NCI-H1417 treated with DMSO at 0.1 percent for 48 hours (cell line): ENCODE measurements around the gene TSPAN9.

Source experiments
- DNase-seq: peaks from one replicate; lab custom pipeline; 2025; lab: John Stamatoyannopoulos, UW

Gene TSPAN9

GRCh38 chr12:3316776-3317480 lies 239.7 kb downstream of the TSPAN9 start:
- DNase-seq, result no peak

DNA sequence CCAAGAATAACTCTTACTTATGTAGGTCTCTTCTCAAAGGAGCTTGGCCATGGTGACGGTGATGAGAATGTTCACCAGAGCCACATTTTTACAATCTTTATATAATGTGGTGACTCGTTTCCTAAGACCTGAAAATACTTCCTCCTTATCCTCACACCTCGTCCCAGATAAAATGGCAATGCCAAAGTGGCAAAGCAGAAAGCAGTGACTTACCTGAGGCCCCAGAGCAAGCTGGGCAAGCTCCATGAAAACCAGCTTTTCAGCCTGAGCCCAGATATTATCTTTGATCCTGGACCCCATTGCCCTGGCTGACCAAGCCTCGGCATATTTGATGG lies 240.3 kb downstream of the TSPAN9 start:
- DNase-seq, result no peak

DNA sequence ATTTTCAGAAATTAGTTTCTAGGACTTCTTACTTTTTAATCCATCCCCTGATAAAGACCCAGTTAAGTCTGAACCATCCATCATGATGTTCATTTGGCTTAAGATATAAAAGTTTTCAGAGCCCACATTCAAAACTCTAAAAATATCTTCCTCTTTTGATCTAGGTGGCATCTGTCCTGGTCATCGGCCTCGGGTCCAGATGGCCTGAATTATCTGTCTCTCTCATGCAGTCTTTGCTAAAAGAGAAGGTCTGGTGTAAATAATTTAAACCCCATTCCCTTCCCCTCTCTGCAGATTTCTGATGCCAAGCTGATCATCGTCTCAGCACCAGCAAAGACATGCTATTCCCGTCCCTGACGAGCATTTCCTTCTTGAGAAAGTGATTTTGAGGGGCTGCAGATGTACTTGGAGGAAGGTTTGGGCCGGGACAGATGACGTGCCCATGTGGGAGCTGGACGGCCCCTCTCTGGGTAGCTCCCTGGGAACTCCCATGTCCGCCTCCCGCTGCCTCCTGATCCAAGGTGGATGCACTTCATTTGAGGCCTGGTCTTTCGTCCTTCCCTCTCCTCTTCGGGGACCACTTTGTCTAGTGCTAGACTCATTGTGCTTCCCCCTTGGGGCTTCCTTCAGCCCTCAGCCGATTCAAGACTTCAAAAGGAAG lies 240.8 kb downstream of the TSPAN9 start:
- DNase-seq, result no peak

DNA sequence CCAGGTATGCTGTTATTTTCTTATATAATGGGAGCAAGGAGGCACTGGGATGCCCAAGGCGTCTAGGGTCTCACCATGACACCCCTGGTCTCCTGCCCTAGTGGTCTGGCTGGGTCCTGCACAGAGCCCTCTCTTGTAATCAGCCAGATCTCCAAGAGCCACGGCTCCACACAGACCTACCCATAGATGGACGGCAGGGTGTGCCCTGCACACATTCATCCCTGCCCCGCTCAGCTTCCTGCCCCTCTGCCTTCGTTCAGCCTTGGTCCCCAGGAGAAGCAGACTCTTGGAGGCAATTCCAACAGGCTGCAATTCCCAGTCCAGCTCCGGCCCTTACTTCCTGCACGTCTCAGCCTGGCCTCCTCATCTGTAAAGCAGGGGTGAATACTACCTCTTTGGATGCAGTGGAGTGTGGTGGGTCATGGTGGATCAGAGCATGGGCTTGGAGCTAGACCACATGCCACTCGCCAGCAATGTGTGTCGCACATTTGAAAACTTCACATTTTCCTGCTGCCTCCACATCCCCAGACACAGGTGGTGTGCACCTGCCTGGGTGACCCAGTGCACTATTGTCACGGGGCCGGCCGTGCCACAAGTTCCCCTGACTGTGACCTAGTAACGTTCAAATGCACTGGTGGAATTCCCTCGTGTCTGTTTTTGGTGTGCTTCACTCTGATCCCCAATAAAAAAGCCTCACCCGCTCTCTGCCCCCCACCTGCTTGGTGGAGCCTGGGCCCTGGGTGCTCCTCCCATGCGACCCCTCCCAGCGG lies 242.7 kb downstream of the TSPAN9 start:
- no peak for DNase-seq

- DNase-seq, result no peak
These were observed 243.8 kb downstream of the TSPAN9 start for GRCh38 chr12:3320881-3321509.

GRCh38 chr12:3321881-3322280 lies 244.7 kb downstream of the TSPAN9 start:
- no peak for DNase-seq

DNA sequence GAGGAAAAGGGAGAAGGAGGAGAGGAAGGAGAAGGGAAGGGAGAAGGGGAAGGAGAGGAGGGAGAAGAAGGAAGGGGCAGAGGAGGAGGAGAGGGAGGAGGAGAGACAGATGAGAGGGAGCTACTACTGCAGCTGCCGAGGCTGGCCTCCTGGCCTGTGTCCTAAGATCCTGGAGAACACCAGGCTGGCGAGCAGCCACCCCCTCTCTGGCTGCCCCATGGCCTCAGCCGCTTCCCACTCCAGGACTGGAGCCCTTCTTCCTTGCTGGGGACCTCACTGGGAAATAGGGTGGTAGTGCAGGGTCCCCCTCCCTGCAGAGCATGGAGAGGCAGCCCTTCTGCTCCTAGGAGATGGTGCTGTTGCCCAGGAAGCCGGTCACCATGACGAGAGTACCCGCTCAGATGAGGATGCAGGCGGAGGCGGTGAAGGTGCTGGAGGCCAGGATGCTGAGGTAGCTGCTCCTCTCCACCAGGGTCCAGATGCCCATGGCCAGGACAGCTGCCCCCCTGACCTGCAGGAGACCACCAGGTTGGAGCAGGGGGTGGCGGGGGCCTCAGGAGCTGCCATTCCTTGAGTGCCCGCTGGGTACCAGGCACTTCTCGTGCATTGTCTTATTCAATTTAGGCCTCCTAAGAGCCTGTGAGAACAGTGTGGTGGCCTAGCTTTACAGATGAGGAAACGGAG lies 246.0 kb downstream of the TSPAN9 start:
- no peak for DNase-seq

GRCh38 chr12:3325736-3326135 lies 248.6 kb downstream of the TSPAN9 start:
- no peak for DNase-seq

DNA sequence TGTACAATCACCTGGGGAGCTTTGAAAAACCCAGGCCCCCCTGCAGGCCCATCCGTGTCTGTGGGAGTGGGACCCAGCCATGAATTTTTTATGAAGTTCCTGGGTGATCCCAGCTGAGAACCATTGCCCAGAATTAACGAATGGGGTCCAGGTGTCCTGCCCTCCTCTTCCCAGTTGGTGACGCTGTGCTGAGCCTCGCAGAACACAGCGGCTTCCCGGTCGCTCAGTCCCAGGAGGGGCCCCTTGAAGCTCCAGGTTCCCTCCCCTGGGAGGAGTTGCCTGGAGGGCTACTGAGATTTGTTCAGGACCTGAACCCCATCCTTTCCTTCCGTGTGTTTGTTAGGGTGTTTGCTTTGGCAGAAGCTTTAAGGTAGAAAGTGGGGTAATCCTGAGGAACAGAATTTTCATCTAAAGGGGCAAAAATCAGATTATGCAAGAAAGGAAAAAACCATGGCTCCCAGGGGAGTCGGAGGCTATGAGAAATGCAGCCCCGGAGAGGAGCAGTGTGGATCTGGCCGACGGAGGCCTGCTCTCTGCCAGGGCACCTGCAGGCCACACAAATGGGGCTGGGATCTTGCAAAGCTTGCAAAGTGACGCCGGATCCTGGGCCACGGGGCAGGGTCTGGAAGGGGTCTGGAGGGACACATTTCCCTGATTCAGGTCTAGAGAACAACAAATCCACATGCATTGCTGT lies 249.1 kb downstream of the TSPAN9 start:
- no peak for DNase-seq

DNA sequence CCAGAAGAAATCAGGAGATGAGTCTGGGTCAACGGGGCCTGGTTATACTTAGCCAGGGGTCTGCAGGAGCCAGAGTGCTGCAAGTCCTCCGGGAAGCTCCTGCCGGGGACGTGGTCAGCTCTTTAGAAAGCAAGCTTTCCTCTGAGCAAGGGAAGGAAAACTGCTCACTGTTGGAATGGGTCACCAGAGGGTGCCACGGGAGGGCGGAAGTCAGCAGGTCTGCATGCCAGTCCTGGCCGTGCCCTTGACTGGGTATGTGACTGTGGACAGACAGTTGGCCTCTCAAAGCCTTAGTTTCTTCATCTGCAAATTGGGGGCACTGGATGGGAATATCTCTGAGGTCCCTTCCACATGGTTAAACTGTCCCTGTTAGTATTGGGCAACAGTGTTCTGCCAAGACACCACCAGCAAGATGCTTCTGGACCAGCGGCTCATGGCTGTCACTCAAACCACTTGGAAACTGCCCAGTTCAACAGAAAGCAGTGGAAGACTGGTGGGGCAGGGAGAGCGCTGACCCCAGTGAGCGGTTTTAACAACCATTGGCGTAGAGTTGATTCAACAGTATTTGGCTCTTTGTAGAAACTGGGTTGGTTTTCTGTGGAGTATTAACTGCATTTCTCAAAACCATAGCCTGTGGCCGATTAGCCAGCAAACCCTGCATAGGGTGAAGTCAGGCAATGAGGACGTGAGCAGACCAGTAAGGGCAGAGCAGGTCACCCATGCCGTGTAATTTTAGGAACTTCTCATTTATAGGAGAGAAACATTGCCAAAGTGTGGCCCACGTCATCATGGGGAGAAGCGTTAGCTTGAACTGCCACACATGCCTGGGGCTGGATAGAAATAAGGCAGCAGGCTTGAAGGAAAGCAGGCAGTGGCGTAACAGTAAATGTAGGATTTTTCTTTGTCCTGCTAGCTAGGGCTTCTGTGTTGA lies 249.9 kb downstream of the TSPAN9 start:
- no peak for DNase-seq

DNA sequence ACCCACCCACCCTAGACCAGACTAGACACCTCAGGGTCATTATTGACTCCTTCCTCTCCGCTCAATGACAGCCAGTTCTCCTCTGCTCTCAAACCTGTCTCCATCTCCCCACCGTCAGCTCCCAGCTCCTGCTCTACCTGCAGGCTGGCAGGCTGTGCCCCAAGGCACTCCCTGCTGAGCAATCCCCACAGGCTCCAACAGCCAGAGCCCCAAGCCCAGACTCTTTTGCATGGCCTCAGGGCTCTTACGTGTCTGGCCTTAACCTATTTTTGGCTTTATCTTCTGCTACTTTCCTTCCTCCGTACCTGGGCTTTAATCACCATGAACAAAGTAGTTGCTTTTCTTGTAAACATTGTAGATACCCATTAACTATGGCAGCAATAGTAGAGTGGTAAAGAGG lies 250.9 kb downstream of the TSPAN9 start:
- no peak for DNase-seq

GRCh38 chr12:3328571-3328970 lies 251.4 kb downstream of the TSPAN9 start:
- DNase-seq, result no peak

- DNase-seq, result no peak
These were observed 252.2 kb downstream of the TSPAN9 start for GRCh38 chr12:3329361-3329760.

DNA sequence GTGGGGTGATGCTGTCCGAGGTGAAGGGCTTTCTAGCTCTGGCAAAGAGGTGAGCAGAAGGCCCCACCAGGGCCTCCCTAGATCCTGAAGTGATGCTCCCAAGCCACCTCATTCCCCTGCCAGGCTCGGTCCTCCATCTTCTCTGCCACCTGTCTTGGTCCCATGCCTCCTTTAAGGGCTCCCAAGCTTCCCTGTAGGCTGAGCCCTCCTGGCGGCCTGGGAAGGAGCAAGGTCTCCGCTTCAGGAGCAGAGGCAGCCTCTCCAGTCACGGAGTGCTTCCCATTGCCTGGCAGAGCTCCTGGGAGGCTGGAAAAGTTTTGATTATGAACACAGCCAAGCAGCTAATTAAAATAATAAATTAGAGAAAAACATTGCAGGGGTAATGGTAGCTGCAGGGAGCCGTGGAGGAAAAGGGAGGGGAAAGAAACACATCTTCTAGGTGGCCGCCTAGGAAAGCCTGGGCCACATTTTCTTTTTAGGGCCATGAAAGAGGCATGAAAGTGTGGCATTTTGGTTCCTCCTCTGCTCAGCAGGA lies 253.9 kb downstream of the TSPAN9 start:
- no peak for DNase-seq

DNA sequence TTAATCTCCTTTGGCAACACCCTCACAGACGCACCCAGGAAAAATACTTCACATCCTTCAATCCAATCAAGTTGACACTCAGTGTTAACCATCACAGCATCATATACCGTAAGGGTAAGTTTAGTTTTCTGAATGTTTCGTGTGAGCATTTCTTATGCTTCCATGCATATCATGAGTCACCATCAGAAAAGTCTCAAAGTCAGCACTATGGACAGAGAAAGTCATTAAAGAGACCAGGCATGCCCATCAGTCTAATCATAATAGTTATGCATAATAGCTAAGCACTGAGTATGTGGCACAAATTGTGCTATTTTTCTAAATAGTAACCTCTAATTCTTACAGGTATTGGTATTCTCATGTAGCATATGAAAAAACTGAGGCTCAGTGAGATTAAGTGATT lies 255.0 kb downstream of the TSPAN9 start:
- DNase-seq, result no peak

- no peak for DNase-seq
These were observed 256.4 kb downstream of the TSPAN9 start for GRCh38 chr12:3333583-3333982.

DNA sequence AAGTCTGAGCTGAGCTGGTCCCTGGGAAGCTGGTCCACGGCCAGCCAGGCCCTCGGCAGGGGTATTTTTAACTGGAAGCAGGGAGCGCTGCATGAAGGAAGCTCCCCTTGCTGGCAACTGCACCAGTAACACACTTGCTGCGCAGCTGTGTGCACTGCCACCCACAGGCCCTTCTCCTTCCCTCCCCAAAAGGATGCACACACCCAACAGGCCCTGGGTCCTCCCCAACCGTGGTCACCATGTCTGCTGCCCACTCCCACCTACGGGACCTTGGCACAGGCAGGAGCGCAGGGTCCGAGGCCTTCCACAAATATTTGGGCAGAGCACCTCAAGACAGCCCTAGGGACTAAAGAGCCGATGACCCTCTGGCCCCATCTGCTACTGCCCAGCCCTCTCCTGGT lies 256.8 kb downstream of the TSPAN9 start:
- DNase-seq, result no peak

DNA sequence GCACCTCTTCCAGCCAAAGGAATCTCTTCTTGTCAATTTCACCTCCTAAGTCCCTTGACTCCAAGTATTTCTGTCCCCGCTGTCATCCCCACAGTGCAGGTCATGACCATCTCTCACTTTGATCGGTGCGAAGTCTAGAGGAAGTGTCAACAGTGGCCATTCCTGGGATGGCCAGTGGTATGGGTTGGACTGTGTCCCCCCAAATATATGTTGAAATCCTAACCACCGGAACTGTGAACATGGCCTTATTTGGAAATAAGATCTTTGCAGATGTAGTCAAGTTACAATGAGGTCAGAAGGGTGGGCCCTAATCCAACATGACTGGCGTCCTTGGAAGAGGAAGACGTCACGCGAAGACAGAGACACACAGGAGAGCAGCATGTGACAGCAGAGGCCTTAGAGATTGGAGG lies 257.9 kb downstream of the TSPAN9 start:
- DNase-seq, result no peak
